OCI-LY1 (cell line): ENCODE data around the gene FAM111A.

Source experiments
- EZH2 ChIP-seq: fragments of 200-600 bp; sonication (generic), shearing (Covaris generic); IDR thresholded peaks from 2 replicates; pipeline ENCODE4 v1.8.0; 2017; ENCODE audit warnings: borderline replicate concordance, mixed run types, mild to moderate bottlenecking, antibody characterized with exemption, low read length, moderate library complexity, mixed read lengths
- TF ChIP-seq, protein P1 (sequence below): fragments of 200-600 bp; sonication (generic), shearing (Covaris generic); IDR thresholded peaks from 2 replicates; pipeline ENCODE4 v1.5.1; 2017; ENCODE audit warnings: mild to moderate bottlenecking, antibody characterized with exemption, low read length, moderate library complexity, mixed read lengths

DNA sequence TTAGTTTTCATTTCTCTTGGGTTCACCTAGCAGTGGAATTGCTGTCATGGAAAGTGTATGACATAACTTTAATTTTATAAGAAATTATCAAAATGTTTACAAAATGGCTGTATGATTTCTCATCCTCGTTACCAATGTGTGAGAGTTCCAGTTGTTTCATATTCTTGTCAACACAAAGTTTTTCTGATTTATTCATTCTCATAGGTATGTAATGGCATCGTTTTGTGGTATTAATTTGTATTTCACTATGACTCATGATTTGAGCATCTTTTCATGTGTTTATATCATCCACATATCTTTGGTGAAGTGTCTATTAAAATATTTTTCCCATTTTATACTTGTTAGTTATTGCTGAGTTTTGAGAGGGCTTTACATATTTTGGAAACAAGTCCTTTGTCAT lies 30.2 kb upstream of the FAM111A start:
- TF ChIP-seq EZH2: no peak
- TF ChIP-seq, protein P1, sequence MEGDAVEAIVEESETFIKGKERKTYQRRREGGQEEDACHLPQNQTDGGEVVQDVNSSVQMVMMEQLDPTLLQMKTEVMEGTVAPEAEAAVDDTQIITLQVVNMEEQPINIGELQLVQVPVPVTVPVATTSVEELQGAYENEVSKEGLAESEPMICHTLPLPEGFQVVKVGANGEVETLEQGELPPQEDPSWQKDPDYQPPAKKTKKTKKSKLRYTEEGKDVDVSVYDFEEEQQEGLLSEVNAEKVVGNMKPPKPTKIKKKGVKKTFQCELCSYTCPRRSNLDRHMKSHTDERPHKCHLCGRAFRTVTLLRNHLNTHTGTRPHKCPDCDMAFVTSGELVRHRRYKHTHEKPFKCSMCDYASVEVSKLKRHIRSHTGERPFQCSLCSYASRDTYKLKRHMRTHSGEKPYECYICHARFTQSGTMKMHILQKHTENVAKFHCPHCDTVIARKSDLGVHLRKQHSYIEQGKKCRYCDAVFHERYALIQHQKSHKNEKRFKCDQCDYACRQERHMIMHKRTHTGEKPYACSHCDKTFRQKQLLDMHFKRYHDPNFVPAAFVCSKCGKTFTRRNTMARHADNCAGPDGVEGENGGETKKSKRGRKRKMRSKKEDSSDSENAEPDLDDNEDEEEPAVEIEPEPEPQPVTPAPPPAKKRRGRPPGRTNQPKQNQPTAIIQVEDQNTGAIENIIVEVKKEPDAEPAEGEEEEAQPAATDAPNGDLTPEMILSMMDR: no peak
